Measurements from ENCODE around the gene ATG13.
A peak's percentile ranks its signal among the peaks of the same experiment; 100 is the strongest.

Gene ATG13

GRCh38 chr11:46609386-46609785 lies 8.0 kb upstream of the ATG13 start:
- DNase-seq = no peak

- DNase-seq = no peak
Observed at GRCh38 chr11:46611526-46612304, 5.6 kb upstream of the ATG13 start.

- DNase-seq = no peak
Observed at GRCh38 chr11:46612326-46612725, 5.0 kb upstream of the ATG13 start.

- DNase-seq = no peak
Observed at GRCh38 chr11:46615756-46616155, 1.6 kb upstream of the ATG13 start.

GRCh38 chr11:46616551-46617133 lies 711 bp upstream of the ATG13 start:
- DNase-seq = peak; percentile 32

GRCh38 chr11:46617972-46618314 lies 590 bp downstream of the ATG13 start:
- DNase-seq = no peak

- DNase-seq = no peak
Observed at GRCh38 chr11:46618837-46619236, 1.5 kb downstream of the ATG13 start.

- DNase-seq = no peak
Observed at GRCh38 chr11:46625406-46625805, 8.1 kb downstream of the ATG13 start.

GRCh38 chr11:46628961-46629360 lies 11.6 kb downstream of the ATG13 start:
- no peak for DNase-seq

- no peak for DNase-seq
Observed at GRCh38 chr11:46630237-46630636, 12.9 kb downstream of the ATG13 start.

GRCh38 chr11:46631676-46632075 lies 14.3 kb downstream of the ATG13 start:
- no peak for DNase-seq

- DNase-seq = no peak
Observed at GRCh38 chr11:46632502-46632901, 15.1 kb downstream of the ATG13 start.

GRCh38 chr11:46633291-46634217 lies 16.2 kb downstream of the ATG13 start:
- no peak for DNase-seq

GRCh38 chr11:46635557-46636139 lies 18.3 kb downstream of the ATG13 start:
- no peak for DNase-seq

- DNase-seq = no peak
Observed at GRCh38 chr11:46637546-46637945, 20.2 kb downstream of the ATG13 start.

GRCh38 chr11:46639197-46639839 lies 22.0 kb downstream of the ATG13 start:
- DNase-seq = no peak

- no peak for DNase-seq
Observed at GRCh38 chr11:46640036-46640788, 22.9 kb downstream of the ATG13 start.

GRCh38 chr11:46641639-46642038 lies 24.3 kb downstream of the ATG13 start:
- DNase-seq = no peak

GRCh38 chr11:46642627-46643335 lies 25.4 kb downstream of the ATG13 start:
- DNase-seq = no peak

GRCh38 chr11:46643531-46643930 lies 26.2 kb downstream of the ATG13 start:
- no peak for DNase-seq

GRCh38 chr11:46643986-46644385 lies 26.6 kb downstream of the ATG13 start:
- no peak for DNase-seq

Measured in CD4-positive, alpha-beta T cell treated with Interleukin-10 for 1 hour (primary cell).